T-helper 17 cell (primary cell): ENCODE data around the gene KCNG2. TPM values are rescaled to one million over a fixed set of nuclear protein-coding genes. Genes with fewer than 3 reads are reported as not detected.

Experiments used
- ATAC-seq: fragments of 150-1000 bp; cut with Tn5 transposase; 2 replicates; pipeline ENCODE4 v1.10.0; 2021; ENCODE audit warnings: mild to moderate bottlenecking, moderate library complexity
- DNase-seq, 3 donors: peaks; one replicate each; pipeline versions ENCODE4 v3.0.0 to v3.0.0-alpha.2; 2020 to 2021
- H3K9me3 ChIP-seq: one replicate; pipeline ENCODE4 v1.7.0; 2013; ENCODE audit warnings: low read length, mild to moderate bottlenecking; ENCODE audit not compliant: control insufficient read depth, poor library complexity, severe bottlenecking
- H3K27ac Mint-ChIP-seq: one replicate; pipeline ENCODE4 v1.8.0; 2022; ENCODE audit warnings: mild to moderate bottlenecking, moderate library complexity, mixed read lengths
- H3K27me3 Mint-ChIP-seq: one replicate; pipeline ENCODE4 v1.8.0; 2022; ENCODE audit warnings: mixed read lengths
- H3K36me3 Mint-ChIP-seq: one replicate; pipeline ENCODE4 v1.8.0; 2022; ENCODE audit warnings: low read depth, mixed read lengths
- H3K4me1 Mint-ChIP-seq: one replicate; pipeline ENCODE4 v1.8.0; 2022; ENCODE audit warnings: mild to moderate bottlenecking, mixed read lengths
- H3K4me3 Mint-ChIP-seq: one replicate; pipeline ENCODE4 v1.8.0; 2022; ENCODE audit warnings: mild to moderate bottlenecking, moderate library complexity, mixed read lengths
- total RNA-seq, 4 donors: library from RNA in 2 of 4; stranded (reverse) in 2 of 4; gene quantifications; one replicate each; pipeline ENCODE4 v1.2.3 and lab custom pipeline; 2022 to 2026

KCNG2 gene
- total RNA-seq, 2 donors from 2014 or later: not detected

DNA sequence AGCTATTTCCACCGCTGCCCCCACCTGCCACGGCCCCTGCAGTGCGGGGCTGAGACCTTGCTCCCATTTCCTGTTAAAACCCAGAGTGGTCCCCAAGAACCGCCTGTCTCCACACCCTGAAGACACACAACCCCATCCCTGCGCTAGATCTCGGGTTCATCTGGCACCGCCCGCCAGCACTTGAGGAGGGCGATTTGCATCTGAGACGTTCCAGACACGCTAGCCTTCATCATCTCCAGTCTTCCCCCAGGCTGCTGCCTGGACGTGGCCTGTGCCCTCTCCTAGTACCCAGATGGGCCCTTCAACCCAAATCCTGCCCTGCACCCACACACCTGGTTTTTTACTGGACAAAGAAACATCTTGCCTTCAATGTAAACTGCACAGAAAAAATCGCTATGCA lies 103.9 kb downstream of the KCNG2 start:
- ATAC-seq (no peak), DNase-seq (no peak)
- peaks cover 4% of the 10 kb centered on the region for H3K9me3 ChIP-seq
- H3K27ac Mint-ChIP-seq: peak overlapping the region; percentile 27
- peaks cover 5% of the 10 kb centered on the region for H3K36me3 Mint-ChIP-seq
- H3K27me3 Mint-ChIP-seq: no peaks in the 10 kb centered on the region
- H3K4me1 Mint-ChIP-seq: no peaks in the 10 kb centered on the region
- peak overlapping the region; percentile 33 for H3K4me3 Mint-ChIP-seq

GRCh38 chr18:79902075-79902474 lies 104.3 kb downstream of the KCNG2 start:
- ATAC-seq (no peak), DNase-seq (no peak)
- Mint-ChIP-seq H3K36me3 (peaks cover 5% of the 10 kb centered on the region), H3K27ac (peak overlapping the region; percentile 27), H3K27me3 (no peaks in the 10 kb centered on the region), H3K4me3 (peak overlapping the region; percentile 33), H3K4me1 (no peaks in the 10 kb centered on the region)
- peaks cover 3% of the 10 kb centered on the region for H3K9me3 ChIP-seq

- Mint-ChIP-seq H3K4me3 (no peak overlapping the region), H3K4me1 (no peaks in the 10 kb centered on the region), H3K36me3 (peaks cover 5% of the 10 kb centered on the region), H3K27ac (peak overlapping the region; percentile 27), H3K27me3 (no peaks in the 10 kb centered on the region)
- H3K9me3 ChIP-seq: no peaks in the 10 kb centered on the region
- no peak for ATAC-seq
- DNase-seq: no peak
Measured at GRCh38 chr18:79902640-79903039, 104.9 kb downstream of the KCNG2 start.

DNA sequence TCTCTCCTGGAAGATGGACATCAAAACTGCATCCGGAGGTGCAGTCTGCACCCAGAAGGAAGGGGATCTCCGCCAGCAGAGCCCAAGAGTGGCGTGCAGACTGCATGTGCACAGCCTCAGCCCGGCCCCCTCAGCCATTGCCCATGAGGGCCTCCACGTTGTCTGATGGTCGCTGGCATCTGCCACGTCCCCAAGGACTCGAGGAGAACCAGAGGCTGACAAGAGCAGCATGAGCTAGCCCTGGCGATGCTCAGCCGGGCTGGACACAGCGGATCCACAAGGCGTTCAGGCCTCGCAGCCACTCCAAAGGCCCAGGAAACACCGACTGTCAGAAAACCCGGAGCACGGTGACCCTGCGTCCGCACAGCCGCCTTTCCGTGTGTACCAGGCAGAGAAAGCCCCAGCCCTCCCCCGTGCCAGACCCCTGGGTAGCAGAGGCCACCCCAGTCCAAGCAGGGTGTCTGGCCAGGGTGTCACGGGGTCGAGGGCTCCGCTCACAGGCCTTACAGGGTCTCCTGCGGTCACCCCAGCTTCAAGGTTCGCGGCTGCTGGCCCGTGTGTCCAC lies 105.4 kb downstream of the KCNG2 start:
- Mint-ChIP-seq H3K27me3 (no peaks in the 10 kb centered on the region), H3K36me3 (peaks cover 5% of the 10 kb centered on the region), H3K27ac (peak overlapping the region; percentile 27), H3K4me3 (no peak overlapping the region), H3K4me1 (no peaks in the 10 kb centered on the region)
- ATAC-seq: no peak
- DNase-seq: peak in 1 of 3 donors; percentile 7
- no peaks in the 10 kb centered on the region for H3K9me3 ChIP-seq

- DNase-seq: no peak
- Mint-ChIP-seq H3K27ac (no peak overlapping the region), H3K36me3 (peaks cover 9% of the 10 kb centered on the region), H3K27me3 (no peaks in the 10 kb centered on the region), H3K4me1 (no peaks in the 10 kb centered on the region), H3K4me3 (peak overlapping the region; percentile 41)
- no peaks in the 10 kb centered on the region for H3K9me3 ChIP-seq
- ATAC-seq: no peak
Measured at GRCh38 chr18:79903787-79904356, 106.1 kb downstream of the KCNG2 start.

DNA sequence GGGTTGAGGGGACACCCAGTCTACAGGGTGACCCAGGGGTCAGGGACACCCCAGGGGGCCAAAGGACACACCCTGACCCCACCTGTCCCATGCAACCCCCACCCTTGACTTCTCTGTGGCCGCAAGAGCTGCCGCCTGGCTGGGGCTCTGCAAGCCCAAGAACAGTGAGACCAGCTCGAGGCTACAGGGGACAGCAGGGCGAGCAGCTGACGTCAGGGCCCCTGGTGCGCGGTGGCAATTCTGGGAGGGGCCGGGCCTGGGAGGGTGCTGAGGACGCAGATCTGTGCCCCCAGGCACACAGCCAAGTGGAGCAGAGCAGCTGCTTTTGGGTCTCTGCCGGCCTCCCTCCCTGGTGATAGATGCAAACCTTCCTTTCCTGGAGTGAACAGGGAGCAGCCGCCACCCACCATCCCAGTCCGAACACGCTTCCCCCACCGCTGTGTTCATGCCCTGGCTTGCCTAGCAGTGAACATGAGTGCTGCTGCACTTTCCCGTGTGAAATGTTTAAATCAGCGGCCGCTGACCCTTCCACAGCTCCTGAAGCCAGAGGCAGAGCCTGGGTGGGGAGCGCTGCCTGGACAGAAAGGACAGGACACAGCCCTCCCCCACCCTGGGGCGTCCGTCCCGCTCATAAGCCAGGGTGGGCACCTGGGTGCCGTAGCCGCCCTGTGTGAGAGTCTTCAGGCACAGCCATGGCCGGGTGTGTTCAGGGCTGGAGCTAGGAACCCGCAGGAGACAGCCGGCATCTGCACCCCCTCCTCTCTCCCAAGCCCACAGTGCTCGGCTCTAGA lies 106.8 kb downstream of the KCNG2 start:
- Mint-ChIP-seq H3K4me3 (no peak overlapping the region), H3K36me3 (peaks cover 9% of the 10 kb centered on the region), H3K4me1 (no peaks in the 10 kb centered on the region), H3K27ac (no peak overlapping the region), H3K27me3 (no peaks in the 10 kb centered on the region)
- no peak for DNase-seq
- no peak for ATAC-seq
- H3K9me3 ChIP-seq: no peaks in the 10 kb centered on the region

- DNase-seq (peak in 1 of 3 donors; percentile 9), ATAC-seq (no peak)
- no peaks in the 10 kb centered on the region for H3K4me1 Mint-ChIP-seq
- no peaks in the 10 kb centered on the region for H3K9me3 ChIP-seq
- H3K27ac Mint-ChIP-seq: no peak overlapping the region
- H3K27me3 Mint-ChIP-seq: no peaks in the 10 kb centered on the region
- H3K36me3 Mint-ChIP-seq: peaks cover 9% of the 10 kb centered on the region
- no peak overlapping the region for H3K4me3 Mint-ChIP-seq
Measured at GRCh38 chr18:79905389-79905911, 107.7 kb downstream of the KCNG2 start.

DNA sequence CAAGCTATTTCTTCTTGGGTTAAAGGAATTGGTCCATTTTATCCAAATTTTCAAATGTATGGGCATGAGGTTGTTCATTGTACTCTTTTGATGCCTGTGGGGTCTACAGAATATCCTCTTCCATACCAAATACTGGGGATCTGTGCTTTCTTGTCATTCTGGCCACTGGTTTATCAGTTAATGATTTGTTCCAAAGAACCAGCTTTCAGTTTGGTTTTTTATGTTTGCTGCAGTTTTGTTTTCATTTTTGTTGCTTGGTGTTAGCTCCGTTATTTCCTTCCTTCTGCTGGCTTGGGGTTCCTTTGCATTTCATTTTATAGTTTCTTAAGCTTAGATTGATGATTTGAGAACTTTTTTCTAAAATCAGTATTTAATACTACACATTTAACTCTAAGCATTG lies 108.3 kb downstream of the KCNG2 start:
- DNase-seq: no peak
- H3K9me3 ChIP-seq: no peaks in the 10 kb centered on the region
- no peak for ATAC-seq
- peaks cover 9% of the 10 kb centered on the region for H3K36me3 Mint-ChIP-seq
- peak overlapping the region; percentile 32 for H3K27ac Mint-ChIP-seq
- H3K27me3 Mint-ChIP-seq: no peaks in the 10 kb centered on the region
- no peak overlapping the region for H3K4me3 Mint-ChIP-seq
- H3K4me1 Mint-ChIP-seq: peaks cover 2% of the 10 kb centered on the region

- peaks cover 2% of the 10 kb centered on the region for H3K4me1 Mint-ChIP-seq
- DNase-seq: no peak
- no peak overlapping the region for H3K4me3 Mint-ChIP-seq
- H3K27ac Mint-ChIP-seq: no peak overlapping the region
- no peaks in the 10 kb centered on the region for H3K9me3 ChIP-seq
- no peak for ATAC-seq
- peaks cover 8% of the 10 kb centered on the region for H3K36me3 Mint-ChIP-seq
- no peaks in the 10 kb centered on the region for H3K27me3 Mint-ChIP-seq
Measured at GRCh38 chr18:79906706-79907105, 109.0 kb downstream of the KCNG2 start.

GRCh38 chr18:79910563-79911343 lies 113.0 kb downstream of the KCNG2 start:
- H3K27me3 Mint-ChIP-seq: no peaks in the 10 kb centered on the region
- ATAC-seq (no peak), DNase-seq (no peak)
- peaks cover 10% of the 10 kb centered on the region for H3K4me1 Mint-ChIP-seq
- no peak overlapping the region for H3K4me3 Mint-ChIP-seq
- no peaks in the 10 kb centered on the region for H3K9me3 ChIP-seq
- H3K36me3 Mint-ChIP-seq: peaks cover 7% of the 10 kb centered on the region
- no peak overlapping the region for H3K27ac Mint-ChIP-seq

DNA sequence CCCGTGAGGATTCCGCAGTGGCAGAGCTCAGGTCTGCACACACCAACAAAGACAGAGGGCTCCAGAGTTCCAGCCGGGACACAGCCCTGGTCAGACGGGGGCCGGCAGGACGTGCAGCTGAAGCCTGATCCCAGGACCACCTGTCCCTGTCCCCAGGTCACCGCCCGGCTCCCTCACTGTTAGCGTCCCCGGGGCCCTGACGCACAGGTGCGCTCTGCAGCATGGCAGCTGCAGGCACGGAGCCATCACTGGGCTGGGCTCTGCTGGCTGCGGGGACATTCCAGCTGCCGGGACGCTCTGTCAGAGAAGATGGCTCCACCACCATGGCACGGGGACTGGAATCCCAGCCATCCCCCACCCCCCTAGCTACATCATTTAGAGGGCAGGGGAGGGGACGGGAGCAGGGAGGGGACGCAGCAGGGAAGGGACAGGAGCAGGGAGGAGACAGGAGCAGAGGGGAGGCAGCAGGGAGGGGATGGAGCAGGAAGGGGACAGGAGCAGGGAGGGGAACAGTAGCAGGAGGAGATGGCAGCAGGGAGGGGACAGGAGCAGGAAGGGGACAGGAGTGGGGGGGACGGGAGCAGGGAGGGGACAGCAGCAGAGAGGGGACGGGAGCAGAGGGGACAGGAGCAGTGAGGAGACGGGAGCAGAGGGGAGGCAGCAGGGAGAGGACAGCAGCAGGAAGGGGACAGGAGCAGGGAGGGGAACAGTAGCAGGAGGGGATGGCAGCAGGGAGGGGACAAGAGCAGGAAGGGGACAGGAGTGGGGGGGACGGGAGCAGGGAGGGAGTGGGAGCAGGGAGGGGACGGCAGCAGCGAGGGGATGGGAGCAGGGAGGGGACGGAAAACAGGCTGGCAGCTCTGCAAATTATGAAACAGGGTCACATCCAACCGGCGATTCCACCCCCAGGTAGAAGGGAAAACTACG lies 113.9 kb downstream of the KCNG2 start:
- no peak for ATAC-seq
- Mint-ChIP-seq H3K4me1 (peaks cover 12% of the 10 kb centered on the region), H3K4me3 (no peak overlapping the region), H3K36me3 (peaks cover 10% of the 10 kb centered on the region), H3K27me3 (no peaks in the 10 kb centered on the region), H3K27ac (no peak overlapping the region)
- no peak for DNase-seq
- H3K9me3 ChIP-seq: no peaks in the 10 kb centered on the region

GRCh38 chr18:79912409-79912991 lies 114.8 kb downstream of the KCNG2 start:
- ATAC-seq (peak; percentile 22), DNase-seq (no peak)
- H3K27me3 Mint-ChIP-seq: no peaks in the 10 kb centered on the region
- H3K4me1 Mint-ChIP-seq: peaks cover 12% of the 10 kb centered on the region
- H3K9me3 ChIP-seq: no peaks in the 10 kb centered on the region
- peaks cover 10% of the 10 kb centered on the region for H3K36me3 Mint-ChIP-seq
- no peak overlapping the region for H3K27ac Mint-ChIP-seq
- no peak overlapping the region for H3K4me3 Mint-ChIP-seq
